Purkinje cell (primary cell): Measurements from ENCODE around the gene GADD45GIP1. TPM values are rescaled to one million over a fixed set of nuclear protein-coding genes. Genes with fewer than 3 reads are reported as not detected.

ENCODE experiments used
- polyA plus RNA-seq: library from polyadenylated mRNA; unstranded; fragments of >200 nt; fragmentation: Nextera tagmentation; gene quantifications from 2 replicates; pipeline ENCODE4 v1.2.1, GENCODE V29; 2014

The GADD45GIP1 gene
- polyA plus RNA-seq = 11.9 and 15.4 TPM in 2 replicates

DNA sequence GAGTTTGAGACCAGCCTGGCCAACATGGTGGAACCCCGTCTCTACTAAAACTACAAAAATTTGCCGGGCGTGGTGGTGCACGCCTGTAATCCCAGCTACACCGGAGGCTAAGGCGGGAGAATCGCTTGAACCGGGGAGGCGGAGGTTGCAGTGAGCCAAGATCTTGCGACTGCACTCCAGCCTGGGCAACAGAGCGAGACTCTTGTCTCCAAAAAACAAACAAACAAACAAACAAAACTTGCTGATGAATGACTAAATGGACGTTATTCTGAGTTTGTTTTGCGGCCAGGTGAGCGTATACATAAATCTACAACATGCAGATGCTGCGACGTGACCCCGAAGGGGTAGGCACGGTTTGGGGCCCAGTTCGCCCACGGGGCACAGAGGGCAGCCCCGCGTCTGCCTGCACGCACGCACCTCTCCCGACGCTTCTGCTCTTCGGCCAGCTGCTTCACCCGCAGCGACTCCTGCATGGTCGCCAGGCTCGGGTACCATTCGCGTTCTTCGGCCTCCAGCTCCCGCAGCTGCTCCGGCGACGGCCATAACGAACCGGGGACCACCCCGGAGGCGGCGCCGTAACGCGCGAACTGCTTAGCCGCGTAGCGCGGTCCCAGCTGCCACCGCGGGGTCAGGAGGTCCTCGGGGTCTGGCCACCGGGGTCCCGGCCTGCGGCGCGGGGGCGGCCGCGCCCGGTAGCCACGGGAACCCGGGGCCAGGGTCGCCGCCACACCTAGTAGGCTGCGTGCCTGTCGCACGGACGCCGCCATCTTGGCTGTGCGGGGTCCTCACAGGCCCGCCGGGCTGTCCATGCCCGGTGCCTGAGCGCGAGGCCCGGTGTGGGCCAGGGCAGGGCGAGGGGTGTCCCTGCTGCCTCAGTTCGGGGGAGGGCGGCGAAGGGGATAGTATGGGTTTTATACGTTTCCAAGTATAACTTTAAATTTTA, at the start of gene GADD45GIP1:
Gene GADD45GIP1 (minus strand): TSS at position 778 of the 943 bp plus-strand sequence. CDS start 11 bp downstream, at position 767.

GRCh38 chr19:12994701-12995595, 37.9 kb upstream of the GADD45GIP1 start, which contains the start of gene NFIX:
Gene NFIX (plus strand): TSS chr19:12995475. CDS start chr19:12995838, 363 bp downstream.

DNA sequence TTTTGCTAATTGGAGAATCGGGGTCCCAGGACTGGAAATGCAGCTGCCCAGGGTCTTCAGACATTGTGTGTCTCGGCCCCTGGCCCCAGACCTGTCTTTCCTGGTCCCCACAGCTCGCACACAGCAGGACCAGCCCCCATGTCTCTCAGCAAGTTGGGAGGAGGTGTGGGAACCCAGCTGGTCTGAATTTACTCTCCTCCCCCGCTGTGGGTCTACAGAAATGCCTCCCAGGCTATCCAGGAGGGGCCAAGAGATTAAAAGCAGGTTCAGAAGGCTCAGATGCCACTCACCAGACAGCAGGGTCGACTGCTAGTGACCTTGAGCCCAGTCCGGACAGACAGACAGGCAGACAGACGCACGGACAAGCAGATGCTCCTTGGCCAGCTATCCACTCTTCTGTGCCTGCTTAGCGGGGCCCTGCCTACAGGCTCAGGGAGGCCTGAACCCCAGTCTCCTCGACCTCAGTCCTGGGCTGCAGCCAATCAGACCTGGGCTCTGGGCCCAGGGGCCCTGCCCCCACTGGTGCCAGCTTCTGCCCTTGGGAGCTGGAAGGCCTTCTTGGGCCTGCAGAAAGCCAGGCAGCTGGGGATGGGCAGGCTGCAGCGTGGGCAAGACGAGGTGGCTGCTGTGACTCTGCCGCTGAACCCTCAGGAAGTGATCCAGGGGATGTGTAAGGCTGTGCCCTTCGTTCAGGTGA, 12.4 kb upstream of the GADD45GIP1 start, which contains the start of gene DAND5:
Gene DAND5 (plus strand): TSS at position 285 of the 697 bp plus-strand sequence. CDS start 85 bp downstream, at position 370.

GRCh38 chr19:12945479-12946091, 11.4 kb downstream of the GADD45GIP1 start, which contains the start of gene RAD23A:
Gene RAD23A (plus strand): TSS chr19:12945862. CDS start chr19:12945949, 87 bp downstream.

DNA sequence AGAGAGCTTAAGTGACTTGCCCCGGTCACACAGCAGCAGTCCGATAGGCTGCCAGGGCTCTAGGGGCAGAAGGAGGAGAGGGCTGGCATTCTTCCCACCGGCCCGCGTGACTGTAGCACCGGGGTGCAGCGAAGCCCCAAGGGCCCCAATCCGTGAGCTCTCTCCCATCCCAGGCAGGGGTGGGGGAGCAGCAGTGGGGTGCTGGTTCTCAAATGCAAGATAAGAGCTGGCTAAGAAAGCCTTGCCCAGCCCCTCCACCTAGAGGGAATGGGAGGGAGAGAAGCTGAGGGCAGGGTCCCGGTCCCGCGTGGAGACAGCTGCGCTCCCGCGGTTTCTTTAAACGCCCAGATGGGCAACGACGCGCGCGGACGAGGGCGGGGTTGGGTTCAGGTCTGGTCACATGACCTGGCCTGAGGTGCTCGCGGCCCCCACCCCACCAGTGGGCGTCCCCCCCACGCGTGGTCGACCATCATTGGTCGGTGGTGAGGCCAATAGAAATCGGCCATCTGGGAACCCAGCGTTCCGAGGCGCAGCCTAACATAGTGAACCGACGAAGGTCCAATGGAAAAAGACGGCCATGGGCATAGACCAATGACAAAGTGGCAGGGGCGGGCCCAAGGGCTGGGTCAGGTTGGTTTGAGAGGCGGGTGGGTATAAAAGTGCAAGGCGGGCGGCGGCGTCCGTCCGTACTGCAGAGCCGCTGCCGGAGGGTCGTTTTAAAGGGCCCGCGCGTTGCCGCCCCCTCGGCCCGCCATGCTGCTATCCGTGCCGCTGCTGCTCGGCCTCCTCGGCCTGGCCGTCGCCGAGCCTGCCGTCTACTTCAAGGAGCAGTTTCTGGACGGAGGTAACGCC, 18.9 kb downstream of the GADD45GIP1 start, which contains the start of gene CALR:
Gene CALR (plus strand): TSS at position 683 of the 852 bp plus-strand sequence. CDS start 71 bp downstream, at position 754.

GRCh38 chr19:12933287-12934072, 23.5 kb downstream of the GADD45GIP1 start, which contains the start of gene FARSA:
Gene FARSA (minus strand): TSS chr19:12933711. CDS start chr19:12933696, 15 bp downstream.

Other genes with a start within 250 kb of the GADD45GIP1 start
- 31.5 and 39.0 TPM in 2 replicates for gene TNPO2, start 233.3 kb downstream of the GADD45GIP1 start, polyA plus RNA-seq
- 64.1 and 73.9 TPM in 2 replicates for gene TRIR, start 222.5 kb downstream of the GADD45GIP1 start, polyA plus RNA-seq
- gene GET3, start 219.7 kb downstream of the GADD45GIP1 start, polyA plus RNA-seq = 20.2 and 38.0 TPM in 2 replicates
- gene BEST2, start 205.4 kb downstream of the GADD45GIP1 start, polyA plus RNA-seq = not detected in 2 replicates
- gene HOOK2, start 181.7 kb downstream of the GADD45GIP1 start, polyA plus RNA-seq = 16.2 and 27.2 TPM in 2 replicates
- 1.1 TPM in 1 of 2 replicates, not detected in the other for gene JUNB, start 165.7 kb downstream of the GADD45GIP1 start, polyA plus RNA-seq
- 1,541 and 1,786 TPM in 2 replicates for gene PRDX2, start 155.4 kb downstream of the GADD45GIP1 start, polyA plus RNA-seq
- gene THSD8, start 155.2 kb downstream of the GADD45GIP1 start, polyA plus RNA-seq = 3.0 TPM in 1 of 2 replicates, not detected in the other
- gene RNASEH2A, start 150.6 kb downstream of the GADD45GIP1 start, polyA plus RNA-seq = 0.42 and 6.5 TPM in 2 replicates
- gene RTBDN, start 122.6 kb downstream of the GADD45GIP1 start, polyA plus RNA-seq = 8.2 TPM in 1 of 2 replicates, not detected in the other
- gene MAST1, start 118.7 kb downstream of the GADD45GIP1 start, polyA plus RNA-seq = 2.5 and 5.0 TPM in 2 replicates
- gene DNASE2, start 75.8 kb downstream of the GADD45GIP1 start, polyA plus RNA-seq = 1.5 and 2.8 TPM in 2 replicates
- gene KLF1, start 70.0 kb downstream of the GADD45GIP1 start, polyA plus RNA-seq = not detected in 2 replicates
- 7.2 and 8.1 TPM in 2 replicates for gene GCDH, start 66.1 kb downstream of the GADD45GIP1 start, polyA plus RNA-seq
- not detected in 2 replicates for gene SYCE2, start 37.9 kb downstream of the GADD45GIP1 start, polyA plus RNA-seq
- gene FARSA, start 23.5 kb downstream of the GADD45GIP1 start, polyA plus RNA-seq = 39.0 and 40.7 TPM in 2 replicates
- 1,157 and 1,633 TPM in 2 replicates for gene CALR, start 18.6 kb downstream of the GADD45GIP1 start, polyA plus RNA-seq
- gene RAD23A, start 11.4 kb downstream of the GADD45GIP1 start, polyA plus RNA-seq = 35.9 and 39.6 TPM in 2 replicates
- gene DAND5, start 12.4 kb upstream of the GADD45GIP1 start, polyA plus RNA-seq = not detected in 2 replicates
- gene NFIX, start 38.3 kb upstream of the GADD45GIP1 start, polyA plus RNA-seq = 2.0 and 4.5 TPM in 2 replicates
- gene LYL1, start 145.6 kb upstream of the GADD45GIP1 start, polyA plus RNA-seq = not detected in 2 replicates
- gene TRMT1, start 159.5 kb upstream of the GADD45GIP1 start, polyA plus RNA-seq = 1.7 and 3.5 TPM in 2 replicates
- gene NACC1, start 161.0 kb upstream of the GADD45GIP1 start, polyA plus RNA-seq = 0.10 and 0.63 TPM in 2 replicates
- 0.60 and 7.2 TPM in 2 replicates for gene STX10, start 193.2 kb upstream of the GADD45GIP1 start, polyA plus RNA-seq
- gene IER2, start 193.2 kb upstream of the GADD45GIP1 start, polyA plus RNA-seq = 0.19 and 0.41 TPM in 2 replicates